ENCODE results near the gene TSPAN9. TPM values are rescaled to one million over a fixed set of nuclear protein-coding genes. Genes with fewer than 3 reads are reported as not detected.

Gene TSPAN9
- total RNA-seq, 1 experiment from 2014 or later, result 13.4 TPM

GRCh38 chr12:3262470-3262869 is 185.3 kb downstream of the TSPAN9 start:
- intact Hi-C loops (cut with micrococcal nuclease), result no loop called here
- ChIA-PET CTCF (interaction anchor here (3.8 kb wide), 1 partner anchor 12 kb away, joined by 26 read pairs; no protein-coding TSS in a partner anchor), POLR2A (no interaction called here)
- no peaks in the 10 kb centered on the region for H3K4me1 Mint-ChIP-seq (ENCODE audit: insufficient read depth, unreplicated experiment)
- H3K27me3 Mint-ChIP-seq (ENCODE audit: insufficient read depth, unreplicated experiment), result no peaks in the 10 kb centered on the region
- H3K4me3 Mint-ChIP-seq (ENCODE audit: unreplicated experiment), result no peak overlapping the region
- H3K36me3 Mint-ChIP-seq (ENCODE audit: insufficient read depth, unreplicated experiment), result peaks cover 12% of the 10 kb centered on the region
- H3K27ac Mint-ChIP-seq (ENCODE audit: low read depth, unreplicated experiment), result no peak overlapping the region
- no peak for DNase-seq (ENCODE audit: unreplicated experiment)
- no peak for TF ChIP-seq CTCF (IDR thresholded peaks at IDR 0.05; ENCODE audit: unreplicated experiment)
- no TSS peak for BruUV-seq (replicated peaks)
- no peaks in the 10 kb centered on the region for H3K9me3 Mint-ChIP-seq (ENCODE audit: unreplicated experiment)

GRCh38 chr12:3263282-3263681 is 186.1 kb downstream of the TSPAN9 start:
- no peaks in the 10 kb centered on the region for H3K9me3 Mint-ChIP-seq (ENCODE audit: unreplicated experiment)
- ChIA-PET CTCF (interaction anchor here (1.1 kb wide), 1 partner anchor 190 kb away, joined by 3 read pairs; no protein-coding TSS in a partner anchor), POLR2A (no interaction called here)
- H3K36me3 Mint-ChIP-seq (ENCODE audit: insufficient read depth, unreplicated experiment), result peaks cover 12% of the 10 kb centered on the region
- H3K27ac Mint-ChIP-seq (ENCODE audit: low read depth, unreplicated experiment), result no peak overlapping the region
- H3K27me3 Mint-ChIP-seq (ENCODE audit: insufficient read depth, unreplicated experiment), result no peaks in the 10 kb centered on the region
- H3K4me1 Mint-ChIP-seq (ENCODE audit: insufficient read depth, unreplicated experiment), result no peaks in the 10 kb centered on the region
- no TSS peak for BruUV-seq (replicated peaks)
- H3K4me3 Mint-ChIP-seq (ENCODE audit: unreplicated experiment), result no peak overlapping the region
- intact Hi-C loops (cut with micrococcal nuclease), result no loop called here
- no peak for TF ChIP-seq CTCF (IDR thresholded peaks at IDR 0.05; ENCODE audit: unreplicated experiment)
- no peak for DNase-seq (ENCODE audit: unreplicated experiment)

GRCh38 chr12:3263939-3264922 is 187.1 kb downstream of the TSPAN9 start:
- no TSS peak for BruUV-seq (replicated peaks)
- Mint-ChIP-seq H3K4me3 (ENCODE audit: unreplicated experiment) (no peak overlapping the region), H3K27me3 (ENCODE audit: insufficient read depth, unreplicated experiment) (no peaks in the 10 kb centered on the region), H3K36me3 (ENCODE audit: insufficient read depth, unreplicated experiment) (peaks cover 14% of the 10 kb centered on the region), H3K9me3 (ENCODE audit: unreplicated experiment) (no peaks in the 10 kb centered on the region), H3K4me1 (ENCODE audit: insufficient read depth, unreplicated experiment) (no peaks in the 10 kb centered on the region), H3K27ac (ENCODE audit: low read depth, unreplicated experiment) (no peak overlapping the region)
- no peak for TF ChIP-seq CTCF (IDR thresholded peaks at IDR 0.05; ENCODE audit: unreplicated experiment)
- intact Hi-C loops (cut with micrococcal nuclease), result no loop called here
- ChIA-PET POLR2A (no interaction called here), CTCF (interaction anchor here (0.7 to 1.1 kb wide), 3 partner anchors 11 to 191 kb away, joined by 3 read pairs; no protein-coding TSS in a partner anchor)
- DNase-seq (ENCODE audit: unreplicated experiment), result no peak

GRCh38 chr12:3265406-3265805 is 188.2 kb downstream of the TSPAN9 start:
- Mint-ChIP-seq H3K9me3 (ENCODE audit: unreplicated experiment) (no peaks in the 10 kb centered on the region), H3K4me1 (ENCODE audit: insufficient read depth, unreplicated experiment) (no peaks in the 10 kb centered on the region), H3K4me3 (ENCODE audit: unreplicated experiment) (no peak overlapping the region), H3K27ac (ENCODE audit: low read depth, unreplicated experiment) (no peak overlapping the region), H3K36me3 (ENCODE audit: insufficient read depth, unreplicated experiment) (peaks cover 19% of the 10 kb centered on the region), H3K27me3 (ENCODE audit: insufficient read depth, unreplicated experiment) (no peaks in the 10 kb centered on the region)
- CTCF ChIA-PET, result interaction anchor here (0.7 to 1.6 kb wide), 5 partner anchors 9 to 131 kb away, joined by 3 to 15 read pairs (median 3); no protein-coding TSS in a partner anchor
- TF ChIP-seq CTCF (IDR thresholded peaks at IDR 0.05; ENCODE audit: unreplicated experiment), result no peak
- intact Hi-C loops (cut with micrococcal nuclease), result no loop called here
- POLR2A ChIA-PET, result no interaction called here
- no TSS peak for BruUV-seq (replicated peaks)
- DNase-seq (ENCODE audit: unreplicated experiment), result no peak

All from MCF 10A (cell line).